Vagina (tissue), 2 donors: ENCODE measurements around the gene C22orf23.

Source experiments
- CTCF ChIP-seq, 3 experiments: fragments of 450-650 bp in 2 of 3; fragments of 200-600 bp in 1 of 3; sonication (generic) in 1 of 3; IDR thresholded peaks; one replicate each; pipeline ENCODE4 v1.5.1; 2017 to 2019; ENCODE audit warnings: antibody characterized with exemption in 3 of 3, mild to moderate bottlenecking in 2 of 3, moderate library complexity in 2 of 3
- POLR2A ChIP-seq, 2 donors: fragments of 450-650 bp; IDR thresholded peaks; one replicate each; pipeline ENCODE4 v1.6.1; 2017; ENCODE audit warnings: antibody characterized with exemption in 2 of 2, mild to moderate bottlenecking in 2 of 2, moderate library complexity in 2 of 2
- POLR2AphosphoS5 ChIP-seq, 2 donors: sonication (generic); formaldehyde crosslinking; IDR thresholded peaks; one replicate each; pipeline ENCODE4 v1.9.0; 2017; ENCODE audit warnings: antibody characterized with exemption in 2 of 2, mild to moderate bottlenecking in 2 of 2, low read depth in 1 of 2; ENCODE audit not compliant: insufficient read depth in 1 of 2

DNA sequence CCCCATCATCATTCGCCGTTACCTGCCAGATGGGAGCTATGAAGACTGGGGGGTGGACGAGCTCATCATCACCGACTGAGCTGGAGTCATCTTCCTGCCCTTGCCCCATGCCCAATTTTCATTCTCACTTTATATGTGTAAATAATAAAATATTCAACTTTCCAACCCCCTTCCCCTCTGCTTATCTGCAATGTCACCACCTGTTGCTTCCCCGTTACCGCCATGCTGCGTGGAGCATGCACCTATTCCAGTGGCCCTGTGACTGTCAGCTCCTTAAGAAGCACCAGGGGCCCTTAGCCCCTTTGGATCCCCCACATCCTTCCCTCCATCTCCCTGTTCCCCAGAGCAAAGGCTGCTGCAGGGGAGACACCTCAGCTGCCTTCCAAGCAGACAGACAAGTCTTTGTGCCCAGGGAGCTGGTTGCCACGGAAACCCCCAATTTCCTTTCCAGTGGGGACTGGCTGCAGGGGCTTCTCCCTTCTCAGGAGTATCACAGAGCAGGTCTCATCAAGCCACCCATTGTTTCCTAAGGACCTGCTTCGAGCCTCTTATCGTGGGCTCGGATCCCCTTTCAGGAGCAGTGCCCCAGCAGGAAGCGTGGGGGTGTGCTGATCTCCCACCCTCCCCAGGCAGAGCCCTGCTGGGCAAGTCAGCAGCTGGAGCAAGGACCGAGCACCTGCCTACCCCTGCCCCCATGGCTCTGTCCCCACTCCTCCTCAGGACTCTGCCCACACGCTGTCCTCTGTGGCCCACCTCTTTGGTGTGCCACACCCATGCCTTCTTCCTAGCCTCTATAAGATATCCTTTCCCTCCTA is 14.4 kb upstream of the C22orf23 start:
- no peak for TF ChIP-seq POLR2AphosphoS5 (IDR thresholded peaks at IDR 0.05; ENCODE audit: insufficient read depth in 1 of 2, low read depth in 1 of 2)
- TF ChIP-seq POLR2A (IDR thresholded peaks at IDR 0.05) = no peak
- TF ChIP-seq CTCF (IDR thresholded peaks at IDR 0.05) = no peak
